HEK293 (cell line): ENCODE measurements around the gene CARM1.

Experiments
- GLI2 ChIP-seq: fragments of 450-650 bp; formaldehyde crosslinking; IDR thresholded peaks from 2 replicates; pipeline ENCODE4; 2017; ENCODE audit warnings: missing biosample characterization, missing genetic modification characterization, low read depth, borderline replicate concordance
- HOXC10 ChIP-seq: sonication (generic); formaldehyde crosslinking; IDR thresholded peaks from 2 replicates; pipeline ENCODE4 v1.8.1; 2023; ENCODE audit warnings: mild to moderate bottlenecking, missing genetic modification reagents
- MZF1 ChIP-seq: fragments of 450-650 bp; formaldehyde crosslinking; IDR thresholded peaks from 2 replicates; pipeline ENCODE4 v1.5.1; 2017; ENCODE audit warnings: missing biosample characterization, missing genetic modification characterization, borderline replicate concordance
- OSR2 ChIP-seq: fragments of 450-650 bp; formaldehyde crosslinking; IDR thresholded peaks from 2 replicates; pipeline ENCODE4 v1.5.1; 2016; ENCODE audit warnings: missing biosample characterization, missing genetic modification characterization
- OVOL3 ChIP-seq: fragments of 450-650 bp; formaldehyde crosslinking; IDR thresholded peaks from 2 replicates; pipeline ENCODE4 v1.5.1; 2016; ENCODE audit warnings: missing biosample characterization, missing genetic modification characterization
- PRDM1 ChIP-seq: fragments of 450-650 bp; formaldehyde crosslinking; IDR thresholded peaks from 2 replicates; pipeline ENCODE4; 2016; ENCODE audit warnings: missing biosample characterization, missing genetic modification characterization
- SCRT2 ChIP-seq: fragments of 450-650 bp; formaldehyde crosslinking; IDR thresholded peaks from 2 replicates; pipeline ENCODE4 v1.5.1; 2016; ENCODE audit warnings: missing biosample characterization, missing genetic modification characterization
- SP7 ChIP-seq: fragments of 450-650 bp; formaldehyde crosslinking; IDR thresholded peaks from 2 replicates; pipeline ENCODE4 v1.5.1; 2016; ENCODE audit warnings: missing biosample characterization, missing genetic modification characterization
- WT1 ChIP-seq: fragments of 450-650 bp; formaldehyde crosslinking; IDR thresholded peaks from 2 replicates; pipeline ENCODE4 v1.5.1; 2016; ENCODE audit warnings: missing biosample characterization, missing genetic modification characterization
- YY1 ChIP-seq: fragments of 450-650 bp; formaldehyde crosslinking; IDR thresholded peaks from 2 replicates; pipeline ENCODE4 v1.5.1; 2018; ENCODE audit warnings: missing biosample characterization, missing genetic modification characterization
- ZBTB20 ChIP-seq: fragments of 450-650 bp; formaldehyde crosslinking; IDR thresholded peaks from 2 replicates; pipeline ENCODE4 v1.5.1; 2016; ENCODE audit warnings: missing biosample characterization, missing genetic modification characterization
- ZBTB7A ChIP-seq: fragments of 450-650 bp; formaldehyde crosslinking; IDR thresholded peaks from 2 replicates; pipeline ENCODE4 v1.5.1; 2016; ENCODE audit warnings: low read depth, missing biosample characterization, missing genetic modification characterization
- ZNF112 ChIP-seq: fragments of 450-650 bp; formaldehyde crosslinking; IDR thresholded peaks from 2 replicates; pipeline ENCODE4 v1.5.0; 2017; ENCODE audit warnings: missing biosample characterization, missing genetic modification characterization
- ZNF132 ChIP-seq: fragments of 450-650 bp; formaldehyde crosslinking; IDR thresholded peaks from 2 replicates; pipeline ENCODE4 v1.5.1; 2017; ENCODE audit warnings: missing biosample characterization, missing genetic modification characterization, borderline replicate concordance
- ZNF19 ChIP-seq: fragments of 450-650 bp; formaldehyde crosslinking; IDR thresholded peaks from 2 replicates; pipeline ENCODE4; 2016; ENCODE audit warnings: missing biosample characterization, missing genetic modification characterization, low read depth
- ZNF202 ChIP-seq: fragments of 450-650 bp; formaldehyde crosslinking; IDR thresholded peaks from 2 replicates; pipeline ENCODE4 v1.5.1; 2016; ENCODE audit warnings: missing biosample characterization, missing genetic modification characterization, borderline replicate concordance
- ZNF223 ChIP-seq: fragments of 450-650 bp; formaldehyde crosslinking; IDR thresholded peaks from 2 replicates; pipeline ENCODE4 v1.5.1; 2016; ENCODE audit warnings: missing biosample characterization, missing genetic modification characterization
- ZNF24 ChIP-seq: fragments of 450-650 bp; formaldehyde crosslinking; IDR thresholded peaks from 2 replicates; pipeline ENCODE4 v1.5.1; 2016; ENCODE audit warnings: missing biosample characterization, missing genetic modification characterization
- ZNF280D ChIP-seq: fragments of 450-650 bp; formaldehyde crosslinking; IDR thresholded peaks from 2 replicates; pipeline ENCODE4 v1.5.1; 2016; ENCODE audit warnings: missing biosample characterization, missing genetic modification characterization
- ZNF350 ChIP-seq: fragments of 450-650 bp; formaldehyde crosslinking; IDR thresholded peaks from 2 replicates; pipeline ENCODE4 v1.5.0; 2017; ENCODE audit warnings: missing biosample characterization, mild to moderate bottlenecking, missing genetic modification characterization
- ZNF366 ChIP-seq: fragments of 450-650 bp; formaldehyde crosslinking; conservative IDR thresholded peaks from 2 replicates; pipeline ENCODE4 v1.5.1; 2016; ENCODE audit warnings: missing biosample characterization, missing genetic modification characterization
- ZNF433 ChIP-seq: fragments of 450-650 bp; formaldehyde crosslinking; IDR thresholded peaks from 2 replicates; pipeline ENCODE4 v1.5.1; 2016; ENCODE audit warnings: missing biosample characterization, missing genetic modification characterization, low read depth
- ZNF544 ChIP-seq: fragments of 450-650 bp; formaldehyde crosslinking; IDR thresholded peaks from 2 replicates; pipeline ENCODE4 v1.5.0; 2017; ENCODE audit warnings: missing biosample characterization, missing genetic modification characterization
- ZNF548 ChIP-seq: fragments of 450-650 bp; formaldehyde crosslinking; IDR thresholded peaks from 2 replicates; pipeline ENCODE4 v1.5.1; 2016; ENCODE audit warnings: missing biosample characterization, missing genetic modification characterization
- ZNF571 ChIP-seq: fragments of 450-650 bp; formaldehyde crosslinking; IDR thresholded peaks from 2 replicates; pipeline ENCODE4 v1.5.0; 2017; ENCODE audit warnings: missing biosample characterization, missing genetic modification characterization
- ZNF600 ChIP-seq: fragments of 450-650 bp; formaldehyde crosslinking; IDR thresholded peaks from 2 replicates; pipeline ENCODE4 v1.5.1; 2016; ENCODE audit warnings: missing biosample characterization, missing genetic modification characterization
- ZNF629 ChIP-seq: fragments of 450-650 bp; formaldehyde crosslinking; IDR thresholded peaks from 2 replicates; pipeline ENCODE4 v1.5.1; 2017; ENCODE audit warnings: missing biosample characterization, missing genetic modification characterization
- ZNF654 ChIP-seq: fragments of 450-650 bp; formaldehyde crosslinking; IDR thresholded peaks from 2 replicates; pipeline ENCODE4 v1.5.1; 2016; ENCODE audit warnings: low read depth, missing biosample characterization, missing genetic modification characterization
- ZNF660 ChIP-seq: fragments of 450-650 bp; IDR thresholded peaks from 2 replicates; pipeline ENCODE4 v1.5.1; 2018; ENCODE audit warnings: missing biosample characterization, mild to moderate bottlenecking, missing genetic modification characterization
- ZNF664 ChIP-seq: fragments of 450-650 bp; formaldehyde crosslinking; IDR thresholded peaks from 2 replicates; pipeline ENCODE4 v1.5.1; 2016; ENCODE audit warnings: missing biosample characterization, missing genetic modification characterization
- ZNF677 ChIP-seq: fragments of 450-650 bp; IDR thresholded peaks from 2 replicates; pipeline ENCODE4 v1.5.0; 2018; ENCODE audit warnings: missing biosample characterization, mild to moderate bottlenecking, missing genetic modification characterization, moderate library complexity
- ZNF792 ChIP-seq: fragments of 450-650 bp; formaldehyde crosslinking; IDR thresholded peaks from 2 replicates; pipeline ENCODE4 v1.5.1; 2016; ENCODE audit warnings: missing biosample characterization, missing genetic modification characterization
- ZNF843 ChIP-seq: fragments of 450-650 bp; formaldehyde crosslinking; IDR thresholded peaks from 2 replicates; pipeline ENCODE4 v1.5.1; 2016; ENCODE audit warnings: missing biosample characterization, missing genetic modification characterization
- TF ChIP-seq, protein P1 (sequence below): fragments of 450-650 bp; formaldehyde crosslinking; IDR thresholded peaks from 2 replicates; pipeline ENCODE4 v1.5.1; 2016; ENCODE audit warnings: missing biosample characterization, missing genetic modification characterization
- TF ChIP-seq, protein P2 (sequence below): fragments of 450-650 bp; formaldehyde crosslinking; IDR thresholded peaks from 2 replicates; pipeline ENCODE4 v1.5.1; 2017; ENCODE audit warnings: missing biosample characterization, missing genetic modification characterization
- TF ChIP-seq, protein P3 (sequence below): fragments of 450-650 bp; formaldehyde crosslinking; IDR thresholded peaks from 2 replicates; pipeline ENCODE4 v1.5.1; 2016; ENCODE audit warnings: missing biosample characterization, missing genetic modification characterization

Gene CARM1

DNA sequence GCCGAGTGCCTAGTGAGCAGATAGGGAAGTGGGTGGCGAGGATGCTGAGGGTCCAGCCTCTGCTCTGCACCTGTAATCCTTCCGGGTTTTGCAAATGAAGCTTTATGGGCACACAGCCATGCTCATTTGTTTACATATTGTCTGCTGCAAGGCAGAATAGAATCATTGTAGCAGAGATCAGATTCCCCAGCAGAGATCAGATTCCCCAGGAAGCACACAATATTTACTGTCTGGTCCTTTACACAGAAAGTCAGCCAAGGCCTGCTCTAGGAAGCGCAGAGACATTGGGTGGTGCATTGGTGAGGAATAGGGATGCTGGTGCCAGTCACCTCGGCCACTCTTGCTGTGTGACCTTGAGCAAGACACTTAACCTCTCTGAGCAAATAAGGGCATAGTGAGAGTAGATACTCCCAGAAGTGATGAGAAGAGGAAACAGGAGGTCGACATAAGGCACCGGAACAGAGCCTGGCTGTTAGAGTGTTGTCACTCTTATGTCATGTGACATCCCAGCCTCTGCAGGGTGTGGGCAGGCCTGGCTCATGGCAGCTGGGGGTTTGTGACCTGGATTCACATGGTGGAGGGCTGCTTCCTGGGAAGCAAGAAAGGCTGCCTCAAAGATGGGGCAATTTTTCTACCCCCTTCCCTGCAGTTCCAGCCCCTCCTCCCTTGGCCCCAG lies 25.6 kb downstream of the CARM1 start (continued):
- TF ChIP-seq ZBTB7A (tag by site-specific recombination) (no peak), ZNF843 (tag by site-specific recombination) (no peak), OVOL3 (no peak), SCRT2 (tag by site-specific recombination) (0 out of 2 replicates have a peak, but pooled peaks have one; percentile 13), ZNF19 (no peak), ZNF223 (tag by site-specific recombination) (no peak), ZNF544 (tag by site-specific recombination) (no peak), ZNF664 (tag by site-specific recombination) (no peak), ZNF660 (no peak), ZNF571 (tag by site-specific recombination) (no peak), ZBTB20 (tag by site-specific recombination) (no peak), ZNF677 (tag by site-specific recombination) (no peak), GLI2 (no peak), ZNF350 (tag by site-specific recombination) (no peak), HOXC10 (CRISPR knock-in tag) (no peak), ZNF548 (tag by site-specific recombination) (no peak), YY1 (tag by site-specific recombination) (no peak), SP7 (no peak), ZNF132 (tag by site-specific recombination) (no peak), ZNF433 (tag by site-specific recombination) (no peak), ZNF202 (tag by site-specific recombination) (no peak), ZNF112 (tag by site-specific recombination) (no peak), ZNF600 (0 out of 2 replicates have a peak, but pooled peaks have one; percentile 73), ZNF654 (tag by site-specific recombination) (no peak), MZF1 (tag by site-specific recombination) (no peak), OSR2 (tag by site-specific recombination) (no peak), ZNF366 (no peak), WT1 (tag by site-specific recombination) (no peak), ZNF280D (tag by site-specific recombination) (no peak), ZNF792 (tag by site-specific recombination) (no peak), PRDM1 (tag by site-specific recombination) (no peak), ZNF629 (tag by site-specific recombination) (0 out of 2 replicates have a peak, but pooled peaks have one; percentile 21), ZNF24 (tag by site-specific recombination) (no peak)
- TF ChIP-seq, protein P1, sequence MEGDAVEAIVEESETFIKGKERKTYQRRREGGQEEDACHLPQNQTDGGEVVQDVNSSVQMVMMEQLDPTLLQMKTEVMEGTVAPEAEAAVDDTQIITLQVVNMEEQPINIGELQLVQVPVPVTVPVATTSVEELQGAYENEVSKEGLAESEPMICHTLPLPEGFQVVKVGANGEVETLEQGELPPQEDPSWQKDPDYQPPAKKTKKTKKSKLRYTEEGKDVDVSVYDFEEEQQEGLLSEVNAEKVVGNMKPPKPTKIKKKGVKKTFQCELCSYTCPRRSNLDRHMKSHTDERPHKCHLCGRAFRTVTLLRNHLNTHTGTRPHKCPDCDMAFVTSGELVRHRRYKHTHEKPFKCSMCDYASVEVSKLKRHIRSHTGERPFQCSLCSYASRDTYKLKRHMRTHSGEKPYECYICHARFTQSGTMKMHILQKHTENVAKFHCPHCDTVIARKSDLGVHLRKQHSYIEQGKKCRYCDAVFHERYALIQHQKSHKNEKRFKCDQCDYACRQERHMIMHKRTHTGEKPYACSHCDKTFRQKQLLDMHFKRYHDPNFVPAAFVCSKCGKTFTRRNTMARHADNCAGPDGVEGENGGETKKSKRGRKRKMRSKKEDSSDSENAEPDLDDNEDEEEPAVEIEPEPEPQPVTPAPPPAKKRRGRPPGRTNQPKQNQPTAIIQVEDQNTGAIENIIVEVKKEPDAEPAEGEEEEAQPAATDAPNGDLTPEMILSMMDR (tag by site-specific recombination) = no peak
- TF ChIP-seq, protein P2, sequence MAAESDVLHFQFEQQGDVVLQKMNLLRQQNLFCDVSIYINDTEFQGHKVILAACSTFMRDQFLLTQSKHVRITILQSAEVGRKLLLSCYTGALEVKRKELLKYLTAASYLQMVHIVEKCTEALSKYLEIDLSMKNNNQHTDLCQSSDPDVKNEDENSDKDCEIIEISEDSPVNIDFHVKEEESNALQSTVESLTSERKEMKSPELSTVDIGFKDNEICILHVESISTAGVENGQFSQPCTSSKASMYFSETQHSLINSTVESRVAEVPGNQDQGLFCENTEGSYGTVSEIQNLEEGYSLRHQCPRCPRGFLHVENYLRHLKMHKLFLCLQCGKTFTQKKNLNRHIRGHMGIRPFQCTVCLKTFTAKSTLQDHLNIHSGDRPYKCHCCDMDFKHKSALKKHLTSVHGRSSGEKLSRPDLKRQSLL (tag by site-specific recombination) = no peak
- TF ChIP-seq, protein P3, sequence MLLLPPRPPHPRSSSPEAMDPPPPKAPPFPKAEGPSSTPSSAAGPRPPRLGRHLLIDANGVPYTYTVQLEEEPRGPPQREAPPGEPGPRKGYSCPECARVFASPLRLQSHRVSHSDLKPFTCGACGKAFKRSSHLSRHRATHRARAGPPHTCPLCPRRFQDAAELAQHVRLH = peak; percentile 70; the same call in 1 of the 2 replicates
